ENCODE measurements around the gene RBM33.

Gene RBM33

DNA sequence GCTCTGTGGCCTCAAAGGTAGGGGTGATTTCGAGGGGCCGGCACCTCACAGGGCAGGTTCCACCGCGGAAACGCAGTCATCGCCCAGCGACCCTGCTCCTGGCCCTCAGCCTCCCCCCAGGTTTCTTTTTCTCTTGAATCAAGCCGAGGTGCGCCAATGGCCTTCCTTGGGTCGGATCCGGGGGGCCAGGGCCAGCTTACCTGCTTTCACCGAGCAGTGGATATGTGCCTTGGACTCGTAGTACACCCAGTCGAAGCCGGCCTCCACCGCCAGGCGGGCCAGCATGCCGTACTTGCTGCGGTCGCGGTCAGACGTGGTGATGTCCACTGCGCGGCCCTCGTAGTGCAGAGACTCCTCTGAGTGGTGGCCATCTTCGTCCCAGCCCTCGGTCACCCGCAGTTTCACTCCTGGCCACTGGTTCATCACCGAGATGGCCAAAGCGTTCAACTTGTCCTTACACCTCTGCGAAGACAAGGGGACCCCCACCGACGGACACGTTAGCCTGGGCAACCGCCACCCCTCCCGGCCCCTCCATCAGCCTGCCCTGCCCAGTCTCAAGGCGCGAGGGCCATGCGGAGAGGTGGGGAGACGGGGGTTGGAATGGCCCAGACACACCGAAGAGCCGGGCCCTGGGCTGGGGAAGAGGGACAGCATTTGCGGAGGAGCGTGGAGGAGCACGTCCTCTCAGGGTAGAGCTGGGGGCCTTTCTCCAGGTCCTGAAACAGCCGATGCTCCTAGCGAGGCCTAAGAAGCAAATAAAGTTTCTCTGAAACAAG is 161.8 kb downstream of the RBM33 start:
- no peak for DNase-seq

DNA sequence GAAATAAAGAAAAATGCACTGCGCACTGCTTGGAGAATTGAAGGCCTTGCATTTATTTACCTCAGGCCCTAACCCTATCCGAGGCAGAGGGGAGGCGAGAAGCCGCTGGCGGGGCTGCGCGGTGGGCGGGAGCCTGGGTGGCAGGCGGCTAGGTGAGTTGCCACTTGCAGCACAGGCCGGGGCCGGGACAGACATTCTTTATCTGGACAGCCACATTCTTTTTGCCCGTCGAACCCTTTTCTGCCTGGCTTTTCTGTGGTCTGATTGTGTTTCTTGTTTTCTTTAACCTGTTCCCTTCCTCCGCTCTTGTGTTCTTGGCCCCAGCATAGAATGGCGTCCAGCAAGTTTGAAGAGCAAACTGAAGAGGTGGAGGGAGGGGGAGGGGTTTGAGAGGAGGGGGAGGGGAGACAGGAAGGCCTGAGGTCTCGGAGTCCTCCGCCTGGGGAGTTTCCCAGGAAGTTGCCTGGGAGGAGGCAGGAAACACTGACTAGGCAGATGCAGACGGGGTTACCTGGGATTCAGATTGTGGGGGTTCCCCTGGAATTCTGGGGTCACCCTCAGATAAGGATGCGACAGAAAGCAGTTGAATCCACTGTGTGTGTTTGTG is 162.7 kb downstream of the RBM33 start:
- DNase-seq: no peak

DNA sequence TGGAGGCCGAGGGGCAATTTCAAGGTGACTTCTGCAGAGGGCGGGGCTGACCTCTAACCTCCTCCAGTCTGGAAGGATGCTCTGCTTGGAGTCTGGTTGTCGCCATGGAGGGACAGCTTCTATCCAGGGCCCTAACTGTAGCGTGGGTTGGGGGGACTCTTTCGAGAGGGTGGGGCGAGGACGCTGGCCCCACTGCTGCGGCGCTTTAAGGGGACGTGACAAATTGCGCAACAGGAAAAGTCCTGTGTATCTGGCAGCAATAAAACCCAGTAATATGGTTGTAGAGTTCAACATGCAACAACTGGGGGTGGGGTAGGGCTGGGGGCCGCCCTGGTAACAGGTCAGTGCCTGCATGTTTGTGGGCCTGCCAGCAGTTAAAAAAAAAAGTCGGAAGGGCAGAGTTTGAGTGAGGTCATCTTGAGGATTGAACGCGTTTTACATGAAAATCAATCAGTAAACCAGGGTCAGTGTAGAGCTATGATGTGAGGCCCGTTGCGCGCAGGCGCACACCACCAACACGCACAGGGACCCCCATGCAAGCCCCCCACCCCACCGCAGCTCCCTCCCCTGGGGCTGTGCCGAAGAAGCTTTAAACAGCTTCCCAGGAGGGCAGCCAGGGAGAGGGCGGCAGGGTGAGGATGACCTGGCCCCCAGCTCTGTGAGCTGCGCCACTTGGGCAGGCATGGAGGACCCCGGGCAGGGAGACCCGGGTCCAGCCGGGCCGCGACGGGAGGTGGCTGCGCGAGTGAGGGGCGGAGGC is 163.5 kb downstream of the RBM33 start:
- no peak for DNase-seq

DNA sequence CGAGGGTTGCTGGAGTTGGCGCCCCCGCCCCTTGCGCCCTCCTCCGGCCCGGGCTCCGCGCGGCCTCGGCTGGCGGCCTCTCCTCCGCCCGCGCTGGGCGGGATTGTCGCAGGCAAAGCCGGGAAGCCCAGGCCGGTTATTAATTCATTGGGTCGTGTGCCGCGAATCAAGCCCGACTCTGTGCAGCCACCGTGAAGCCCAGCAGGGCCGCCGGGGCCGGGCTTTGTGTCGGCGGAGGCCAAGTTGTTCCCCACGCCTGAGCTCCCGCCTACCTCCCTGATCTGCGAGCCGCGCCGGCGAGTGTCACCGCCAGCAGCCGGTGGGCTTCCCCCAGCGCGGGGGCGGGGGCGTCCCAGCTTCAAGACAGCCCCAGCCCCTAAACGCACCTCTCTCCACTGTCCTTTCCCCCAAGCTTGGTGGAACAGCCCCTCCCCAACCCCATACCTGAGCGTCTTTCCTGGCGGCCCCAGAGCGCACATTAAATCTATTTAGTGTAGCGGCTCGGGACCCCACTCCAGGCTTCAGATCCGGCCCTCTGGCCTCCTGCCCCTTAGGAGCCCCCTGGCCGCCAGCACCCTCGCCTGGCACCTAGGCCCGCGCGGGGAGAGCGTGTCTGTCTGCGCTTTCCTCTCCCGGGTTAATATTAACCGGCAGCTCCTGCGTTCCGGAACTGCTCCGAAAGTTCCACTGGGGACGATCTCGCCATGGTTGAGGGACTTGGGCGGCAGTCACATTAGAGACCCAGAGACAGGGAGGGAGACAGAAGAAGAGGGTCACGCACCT is 164.3 kb downstream of the RBM33 start:
- DNase-seq: no peak

DNA sequence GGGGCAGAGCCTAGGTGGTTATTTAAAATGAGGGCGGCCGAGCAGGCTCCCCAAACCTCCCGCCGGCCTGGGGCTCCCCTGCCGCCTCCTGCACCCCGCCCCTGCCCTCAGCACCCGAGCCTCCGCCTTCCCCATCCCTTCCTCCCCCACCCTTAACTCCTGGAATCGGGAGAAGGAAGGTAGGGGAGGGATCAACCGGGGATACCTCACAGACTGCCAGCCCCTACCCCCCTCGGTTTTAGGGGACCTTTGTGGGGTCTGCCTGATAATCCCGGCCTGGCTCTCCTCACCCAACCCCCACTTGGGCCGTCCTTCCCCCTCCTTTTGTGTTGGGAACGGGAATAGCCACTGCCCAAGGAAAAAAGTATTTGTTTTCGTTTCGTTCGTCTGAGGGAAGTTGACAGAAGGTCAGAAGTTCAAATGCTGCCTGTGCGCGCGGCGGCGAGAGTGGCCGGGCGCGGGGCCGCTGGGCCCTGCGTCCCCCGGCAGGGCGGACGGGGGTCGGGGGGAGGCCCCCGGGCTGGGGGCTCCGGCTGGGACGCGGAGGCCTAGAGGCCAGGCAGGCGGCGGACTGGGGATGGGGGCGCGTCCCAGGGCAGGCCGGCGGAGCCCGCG is 165.0 kb downstream of the RBM33 start:
- DNase-seq: no peak

DNA sequence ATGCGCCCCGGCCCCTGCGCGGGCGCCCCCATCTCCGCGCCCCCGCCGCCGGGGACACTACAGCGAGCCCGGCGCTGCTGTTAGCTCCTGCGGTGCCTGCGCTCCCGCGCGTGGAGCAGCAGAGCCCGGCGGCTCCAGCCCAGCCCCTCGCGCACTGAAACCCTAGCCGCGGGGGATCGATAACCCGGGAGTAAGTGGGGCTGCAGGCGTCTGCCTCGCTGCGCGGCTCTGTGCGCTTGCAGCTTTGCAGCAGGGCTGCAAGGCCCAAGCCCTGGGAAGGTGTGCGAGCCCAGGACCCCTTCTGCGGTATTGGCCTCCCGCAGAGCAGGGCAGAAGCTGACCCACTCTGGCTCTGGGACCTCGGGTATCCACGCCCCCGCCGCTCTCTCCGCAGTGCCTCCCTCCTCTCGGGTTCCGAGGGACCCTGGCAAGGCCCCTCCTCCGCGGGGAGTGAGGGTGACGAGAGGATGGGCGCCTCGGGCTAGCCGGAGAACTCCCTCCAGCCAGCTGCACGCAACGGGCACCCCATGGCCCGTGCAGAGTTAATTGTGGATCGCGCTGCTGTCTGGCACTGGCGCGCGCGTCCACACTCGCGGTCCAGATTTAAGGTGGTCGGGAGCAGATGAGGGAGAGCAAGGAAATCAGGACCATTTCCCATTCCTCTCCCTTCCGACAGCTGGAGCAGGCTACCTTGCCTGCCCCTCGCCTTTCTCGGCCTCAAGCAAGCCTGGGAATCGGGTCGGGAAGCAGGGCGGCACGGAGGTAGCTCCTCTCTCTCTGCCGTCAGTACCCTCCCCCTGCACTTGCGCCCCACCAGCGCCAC is 165.7 kb downstream of the RBM33 start:
- peak in 10 of 58 donors; percentile 13 to 39 (median 30) for DNase-seq

DNA sequence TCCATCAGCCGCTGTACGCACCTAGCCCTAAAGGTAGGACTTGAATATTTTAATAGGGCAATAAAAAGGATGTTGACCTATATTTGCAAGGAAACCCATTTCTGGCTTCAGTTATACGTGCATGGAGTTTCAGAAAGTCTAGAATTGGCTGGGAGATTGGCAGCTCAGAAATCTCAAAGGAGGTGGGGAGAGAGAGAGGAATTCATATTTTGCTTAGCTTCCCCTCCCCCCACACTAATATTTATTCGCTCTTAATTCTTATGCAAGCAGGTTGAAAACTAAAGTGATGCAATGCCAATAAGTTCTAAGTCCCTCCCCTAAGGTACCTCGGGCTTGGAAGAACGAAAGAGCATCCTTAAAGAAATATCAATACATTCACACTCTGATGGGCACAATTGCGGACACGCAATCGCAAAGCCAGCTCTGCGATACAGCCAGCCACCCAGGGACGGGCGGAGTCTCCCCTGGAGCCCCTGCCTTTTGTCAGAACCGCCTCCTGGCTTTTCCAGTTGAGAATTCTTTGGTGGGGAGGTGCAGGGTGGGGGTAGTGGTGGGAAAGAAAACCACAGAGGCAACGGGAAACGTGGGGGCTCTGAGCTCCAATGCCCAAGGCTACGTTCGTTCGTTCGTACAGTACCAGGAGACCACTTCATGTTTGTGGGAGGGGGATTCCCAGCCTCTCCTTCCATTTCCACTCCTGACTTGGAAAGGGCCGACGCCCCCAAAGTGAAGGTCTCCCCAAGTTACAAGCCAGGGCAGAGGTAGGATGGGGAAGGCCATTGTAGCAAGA is 166.5 kb downstream of the RBM33 start:
- DNase-seq: no peak

DNA sequence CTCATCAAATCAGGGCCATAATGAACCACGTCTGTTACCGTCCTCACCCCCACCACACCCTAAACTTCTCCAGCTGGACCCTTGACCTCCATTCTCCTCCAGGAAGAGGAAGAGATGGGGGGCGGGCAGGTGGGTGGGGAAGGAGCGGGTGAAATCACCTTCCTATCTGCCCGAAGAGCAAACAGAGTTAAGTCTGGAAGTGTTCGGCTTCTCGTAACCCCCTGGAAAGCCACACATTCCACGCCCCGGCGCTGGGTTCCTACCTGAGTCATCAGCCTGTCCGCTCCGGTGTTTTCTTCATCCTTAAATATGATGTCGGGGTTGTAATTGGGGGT is 167.1 kb downstream of the RBM33 start:
- DNase-seq: no peak

DNA sequence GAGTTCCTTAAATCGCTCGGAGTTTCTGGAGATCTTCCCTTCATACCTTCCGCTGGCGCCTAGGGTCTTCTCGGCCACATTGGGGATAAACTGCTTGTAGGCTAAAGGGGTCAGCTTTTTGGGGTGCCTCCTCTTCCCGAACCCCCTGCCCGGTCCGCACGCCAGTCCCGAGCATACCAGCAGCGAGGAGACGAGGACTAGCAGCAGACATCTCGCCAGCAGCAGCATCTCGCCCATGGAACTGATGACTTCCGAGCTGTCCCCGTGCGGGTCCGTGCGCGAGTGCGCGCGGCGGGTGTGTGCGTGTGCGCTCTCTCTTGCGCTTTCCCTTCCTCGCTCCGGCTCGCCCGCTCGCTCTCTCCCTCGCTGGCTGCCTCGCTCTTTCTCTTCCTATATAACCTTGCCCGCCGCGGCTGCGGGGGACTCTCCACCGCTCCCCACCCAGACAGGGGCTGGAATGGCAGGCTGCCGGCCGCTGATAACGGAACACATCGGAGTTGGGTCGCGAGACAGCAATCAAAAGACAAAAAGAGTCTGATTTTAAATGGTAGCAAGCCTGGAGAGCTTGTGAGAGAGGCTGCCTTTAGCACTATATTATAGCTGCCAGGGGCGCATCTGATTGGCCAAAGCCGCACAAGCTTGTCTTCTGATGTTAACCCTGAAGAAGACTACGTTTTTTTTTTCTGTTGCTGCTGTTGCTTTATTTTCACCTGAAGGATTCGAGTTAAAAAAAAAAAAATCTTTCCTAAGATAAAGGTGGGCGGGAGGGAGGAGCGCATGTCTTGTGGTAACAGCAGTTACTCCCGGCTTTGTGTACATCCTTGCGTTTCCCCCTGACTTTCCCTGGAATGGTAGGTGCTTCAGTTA is 167.7 kb downstream of the RBM33 start, which contains the start of gene SHH:
Gene SHH (minus strand): TSS at position 569 of the 867 bp plus-strand sequence. CDS start 341 bp downstream, at position 228.
- peak in 13 of 58 donors; percentile 6 to 74 (median 32) for DNase-seq

DNA sequence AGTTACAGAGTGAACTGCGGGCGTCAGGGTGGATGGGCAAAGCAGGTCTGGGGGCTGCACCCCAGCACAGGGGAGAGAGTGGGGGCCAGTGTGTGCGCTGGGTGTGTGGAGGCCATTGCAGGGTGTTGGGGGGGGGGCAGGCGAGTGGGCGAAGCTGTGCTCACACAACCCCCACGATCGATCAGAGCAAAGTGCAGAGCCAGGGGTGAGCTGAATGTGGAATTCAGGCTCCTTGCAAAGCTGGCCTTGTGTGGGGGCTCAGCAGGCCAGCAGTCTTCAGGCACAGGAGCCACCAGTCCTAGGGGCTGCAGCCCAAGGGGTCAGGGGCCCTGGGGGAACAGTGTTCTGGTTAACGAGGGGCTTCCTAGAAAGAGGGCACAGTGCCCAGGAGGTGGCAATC is 168.7 kb downstream of the RBM33 start:
- DNase-seq: no peak

DNA sequence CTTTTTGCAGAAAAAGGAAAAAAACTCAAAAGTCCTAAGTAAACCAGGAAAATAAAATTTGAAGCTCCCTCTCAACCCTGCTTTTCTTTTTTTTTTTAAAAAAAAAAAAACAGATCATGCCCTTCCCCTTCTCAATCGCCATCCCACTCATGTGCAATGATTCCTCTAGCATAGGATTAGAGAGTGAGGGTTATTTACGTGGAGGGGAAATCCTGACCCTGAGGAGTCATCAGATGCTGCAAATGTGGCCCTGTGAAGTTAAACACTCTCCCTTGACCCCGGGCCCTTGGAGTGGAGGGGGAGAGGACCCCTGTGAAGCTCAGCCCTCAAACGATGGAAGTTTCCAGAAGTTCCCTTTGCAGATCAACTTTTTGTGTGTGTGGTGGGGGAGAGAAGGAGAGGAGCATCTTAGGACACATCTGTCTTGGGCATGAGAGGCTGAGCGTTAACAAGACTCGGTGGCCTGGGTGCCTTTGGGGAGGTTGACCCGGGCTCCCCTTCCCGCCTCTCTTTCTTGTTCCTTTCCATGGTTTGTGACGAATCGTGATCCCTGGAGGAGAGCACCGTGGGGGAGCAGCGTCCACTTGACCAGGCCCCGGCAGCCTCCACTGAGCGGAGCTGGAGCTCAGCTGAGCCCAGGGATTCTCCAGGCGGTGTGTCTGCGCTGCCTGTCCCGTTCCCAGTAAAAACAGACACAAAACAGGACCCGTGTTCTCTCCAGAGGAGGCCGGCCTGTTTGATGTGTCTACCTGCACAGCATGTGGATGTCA is 169.3 kb downstream of the RBM33 start:
- no peak for DNase-seq

DNA sequence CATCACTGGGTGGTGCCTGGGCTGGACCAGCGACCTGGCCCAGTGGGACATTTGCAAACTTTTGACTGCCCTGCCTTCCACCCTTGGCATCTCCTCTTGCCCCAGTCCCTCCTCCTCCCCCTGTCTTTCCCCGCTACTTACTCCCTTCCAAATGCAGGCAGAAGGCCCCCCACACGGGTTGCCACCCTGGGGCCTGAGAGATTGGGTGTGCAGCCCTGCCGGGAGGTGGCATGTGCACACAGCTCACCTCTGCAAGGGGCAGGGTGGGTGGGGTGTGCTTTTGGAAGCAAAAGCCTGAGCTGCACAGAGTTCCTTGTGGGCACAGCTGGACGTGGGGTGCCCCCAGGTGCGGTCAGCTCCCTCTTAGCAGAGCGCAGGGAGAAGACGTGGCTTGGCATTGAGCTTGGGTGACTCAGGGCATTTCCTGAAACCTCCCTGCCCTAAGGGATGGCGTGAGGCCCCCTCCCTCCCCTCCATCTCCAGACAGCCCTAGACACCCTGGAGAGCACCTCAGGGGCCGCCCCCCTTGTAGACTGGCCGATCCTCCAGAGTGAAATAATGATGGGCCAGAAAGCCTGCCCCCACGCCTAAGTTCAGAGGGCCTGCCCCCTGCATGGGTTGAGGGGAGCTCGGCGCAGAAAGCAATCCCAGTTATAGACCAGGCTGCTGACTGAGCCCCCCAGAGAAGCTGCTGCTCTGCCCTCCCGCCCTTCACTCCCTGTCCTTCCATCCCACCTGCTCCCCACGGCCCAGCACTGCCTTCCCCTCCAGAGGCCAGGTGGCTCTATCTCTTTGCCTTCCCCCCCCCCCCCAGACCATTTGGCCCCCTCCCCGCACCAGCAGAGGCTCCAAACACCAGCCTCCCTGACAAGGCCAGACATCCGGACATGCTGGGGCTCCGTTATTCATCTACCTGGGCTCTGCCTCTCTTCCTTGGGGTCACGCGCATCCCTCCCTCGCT is 170.1 kb downstream of the RBM33 start:
- DNase-seq: no peak

DNA sequence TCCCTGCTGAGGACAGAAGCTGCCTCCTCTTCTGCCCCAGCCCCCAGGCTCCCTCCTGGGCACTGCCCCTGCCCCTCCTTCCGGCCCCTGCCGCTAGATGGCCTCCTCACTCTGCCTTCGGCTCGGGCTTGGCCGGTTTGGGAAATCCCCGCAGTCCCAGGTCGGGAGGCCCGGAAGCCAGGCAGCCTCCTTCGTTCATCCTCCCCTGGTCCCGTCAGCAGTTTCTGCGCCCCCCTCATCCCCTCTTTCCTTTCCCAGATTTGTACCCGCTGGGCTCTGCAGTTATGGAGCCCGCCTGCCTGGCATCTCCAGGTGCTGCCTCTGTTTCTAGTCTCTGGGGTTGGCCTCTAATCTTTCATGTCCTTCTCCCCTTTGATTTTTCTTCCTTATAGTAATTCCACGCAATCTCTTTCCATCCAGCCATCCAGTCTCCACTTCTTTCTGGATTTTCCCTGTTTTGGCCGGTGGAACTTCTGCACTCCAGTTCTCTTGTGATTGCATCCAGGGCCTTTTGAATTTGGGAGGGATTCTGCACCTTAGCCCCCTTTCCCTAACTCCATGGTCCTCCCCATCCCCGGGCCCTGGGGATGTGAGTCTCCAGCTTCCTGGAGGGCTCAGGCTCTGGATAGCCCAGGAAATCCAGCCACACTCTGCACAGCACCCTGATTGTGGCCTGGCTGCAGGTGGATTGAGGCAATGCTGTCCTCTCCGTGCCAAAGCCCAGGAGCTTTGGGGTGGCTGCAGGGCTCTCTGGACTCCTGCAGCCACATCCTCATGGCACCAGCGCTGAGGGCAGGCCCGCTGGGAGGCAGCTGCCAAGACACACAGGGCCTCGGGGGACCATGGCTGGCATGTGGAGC is 171.1 kb downstream of the RBM33 start:
- peak in 28 of 58 donors; percentile 5 to 67 (median 18) for DNase-seq

DNA sequence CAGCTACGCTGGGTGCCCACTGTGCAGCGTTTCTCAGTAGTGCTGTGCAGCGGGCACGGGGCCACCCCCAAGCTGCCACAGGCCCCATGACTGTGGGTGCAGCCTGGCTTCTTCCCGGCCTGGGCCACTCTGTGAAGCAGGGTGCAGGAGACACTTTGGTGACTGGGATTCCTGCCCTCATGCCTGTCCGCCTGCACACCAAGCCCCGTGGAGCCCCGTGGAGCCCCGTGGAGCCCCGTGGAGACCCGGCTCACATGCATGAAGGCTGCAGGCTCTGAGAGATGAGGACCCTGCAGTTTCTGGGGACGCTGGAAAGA is 171.7 kb downstream of the RBM33 start:
- DNase-seq: no peak

DNA sequence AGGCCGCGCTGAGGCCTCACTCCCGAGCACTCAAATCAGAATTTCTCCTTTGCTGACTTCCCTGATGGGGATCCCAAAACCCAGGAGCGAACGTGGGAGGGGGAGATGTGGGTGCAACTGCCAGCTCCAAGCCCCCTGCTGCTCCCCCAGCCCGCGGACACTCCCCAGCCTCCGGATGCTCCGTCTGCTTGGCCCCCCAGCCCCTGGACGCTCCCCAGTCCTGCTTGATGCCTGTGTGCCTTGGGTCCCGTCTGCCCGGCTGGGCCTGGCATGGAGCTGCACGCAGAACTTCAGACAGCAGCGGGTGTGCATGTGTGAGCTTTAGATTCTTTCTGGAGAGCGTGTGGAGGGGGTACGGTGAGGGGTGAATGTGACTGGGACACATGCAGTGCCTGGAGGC is 172.5 kb downstream of the RBM33 start:
- DNase-seq: no peak
